HG02759 (cell line): ENCODE data around the gene DUSP2.
"Not testable (repeated sequence)": the region's sequence is repeated elsewhere in the genome, so short reads cannot be mapped to it uniquely, and the experiment has no call there.

Experiments used
- ATAC-seq: cut with Tn5 transposase; IDR thresholded peaks from one replicate; pipeline ENCODE4 v1.9.1; 2021; ENCODE audit warnings: mild to moderate bottlenecking, moderate library complexity; ENCODE audit not compliant: unreplicated experiment

The DUSP2 gene

GRCh38 chr2:96163768-96164429 is 18.7 kb upstream of the DUSP2 start:
- ATAC-seq = peak; percentile 72

GRCh38 chr2:96163415-96163767 is 18.2 kb upstream of the DUSP2 start:
- ATAC-seq = no peak

GRCh38 chr2:96161898-96162297 is 16.7 kb upstream of the DUSP2 start:
- ATAC-seq = no peak

GRCh38 chr2:96160366-96160765 is 15.1 kb upstream of the DUSP2 start:
- ATAC-seq = not testable (repeated sequence)

GRCh38 chr2:96159084-96159830 is 14.0 kb upstream of the DUSP2 start:
- no peak for ATAC-seq

- ATAC-seq = no peak
Measured at GRCh38 chr2:96158554-96158940, 13.3 kb upstream of the DUSP2 start.

- peak; percentile 70 for ATAC-seq
Measured at GRCh38 chr2:96157649-96158553, 12.7 kb upstream of the DUSP2 start.

GRCh38 chr2:96156926-96157648 is 11.8 kb upstream of the DUSP2 start:
- ATAC-seq = peak; percentile 42

- ATAC-seq = no peak
Measured at GRCh38 chr2:96156011-96156820, 11.0 kb upstream of the DUSP2 start.

- ATAC-seq = no peak
Measured at GRCh38 chr2:96154506-96155380, 9.5 kb upstream of the DUSP2 start.

- ATAC-seq = no peak
Measured at GRCh38 chr2:96153991-96154431, 8.8 kb upstream of the DUSP2 start.

- ATAC-seq = no peak
Measured at GRCh38 chr2:96153291-96153713, 8.1 kb upstream of the DUSP2 start.

GRCh38 chr2:96152304-96153161 is 7.3 kb upstream of the DUSP2 start:
- no peak for ATAC-seq

- ATAC-seq = no peak
Measured at GRCh38 chr2:96151595-96152303, 6.5 kb upstream of the DUSP2 start.

- no peak for ATAC-seq
Measured at GRCh38 chr2:96150791-96151594, 5.8 kb upstream of the DUSP2 start.

GRCh38 chr2:96150007-96150640 is 4.9 kb upstream of the DUSP2 start:
- no peak for ATAC-seq
